Stromal cell of bone marrow (primary cell): Measurements from ENCODE around the gene ANGPT4.
"Not testable (repeated sequence)": the region's sequence is repeated elsewhere in the genome, so short reads cannot be mapped to it uniquely, and the experiment has no call there.

Experiments used
- DNase-seq: peaks from one replicate; pipeline ENCODE4 v3.0.0-alpha.2; 2012; ENCODE audit warnings: low read depth

Gene ANGPT4

GRCh38 chr20:873875-874607 lies 42.1 kb downstream of the ANGPT4 start:
- DNase-seq, result no peak

- DNase-seq, result no peak
These were observed 43.1 kb downstream of the ANGPT4 start for GRCh38 chr20:872855-873520.

- no peak for DNase-seq
These were observed 44.2 kb downstream of the ANGPT4 start for GRCh38 chr20:871948-872347.

GRCh38 chr20:871436-871835 lies 44.7 kb downstream of the ANGPT4 start:
- DNase-seq, result no peak

- DNase-seq, result no peak
These were observed 45.4 kb downstream of the ANGPT4 start for GRCh38 chr20:870758-871157.

- no peak for DNase-seq
These were observed 46.5 kb downstream of the ANGPT4 start for GRCh38 chr20:869606-870005.

- no peak for DNase-seq
These were observed 47.9 kb downstream of the ANGPT4 start for GRCh38 chr20:868279-868678.

- DNase-seq, result no peak
These were observed 50.7 kb downstream of the ANGPT4 start for GRCh38 chr20:865440-865839.

GRCh38 chr20:860891-861290 lies 55.2 kb downstream of the ANGPT4 start:
- DNase-seq, result no peak

- peak; percentile 7 for DNase-seq
These were observed 56.3 kb downstream of the ANGPT4 start for GRCh38 chr20:859751-860231.

GRCh38 chr20:858011-858410 lies 58.1 kb downstream of the ANGPT4 start:
- no peak for DNase-seq

GRCh38 chr20:856361-856775 lies 59.8 kb downstream of the ANGPT4 start:
- DNase-seq, result peak; percentile 41

GRCh38 chr20:855466-856360 lies 60.4 kb downstream of the ANGPT4 start:
- no peak for DNase-seq

- DNase-seq, result no peak
These were observed 61.5 kb downstream of the ANGPT4 start for GRCh38 chr20:854601-855000.

- DNase-seq, result no peak
These were observed 62.6 kb downstream of the ANGPT4 start for GRCh38 chr20:853406-853996.

- DNase-seq, result not testable (repeated sequence)
These were observed 67.4 kb downstream of the ANGPT4 start for GRCh38 chr20:848731-849130.

- DNase-seq, result no peak
These were observed 67.9 kb downstream of the ANGPT4 start for GRCh38 chr20:848193-848592.

- DNase-seq, result no peak
These were observed 69.2 kb downstream of the ANGPT4 start for GRCh38 chr20:846894-847278.

- no peak for DNase-seq
These were observed 69.9 kb downstream of the ANGPT4 start for GRCh38 chr20:845941-846893.

GRCh38 chr20:845226-845868 lies 70.8 kb downstream of the ANGPT4 start:
- no peak for DNase-seq
